Measurements from ENCODE around the gene SLC16A12. TPM values are rescaled to one million over a fixed set of nuclear protein-coding genes. Genes with fewer than 3 reads are reported as not detected.

The SLC16A12 gene
- total RNA-seq, 1 experiment from 2014 or later: 10.9 TPM

Other genes with a start within 250 kb of the SLC16A12 start
- gene IFIT2, start 233.5 kb downstream of the SLC16A12 start, total RNA-seq (2021): 0.07 to 0.15 TPM (median 0.14 TPM) in 3 replicates
- gene IFIT3, start 207.6 kb downstream of the SLC16A12 start, total RNA-seq (2021): 0.14 to 0.42 TPM (median 0.39 TPM) in 3 replicates
- gene IFIT1B, start 157.5 kb downstream of the SLC16A12 start, total RNA-seq (2021): not detected in 3 replicates
- gene IFIT1, start 143.0 kb downstream of the SLC16A12 start, total RNA-seq (2021): 1.5 to 2.0 TPM (median 1.5 TPM) in 3 replicates
- gene IFIT5, start 121.0 kb downstream of the SLC16A12 start, total RNA-seq (2021): 1.7 to 2.0 TPM (median 1.8 TPM) in 3 replicates
- gene PANK1, start 109.6 kb upstream of the SLC16A12 start, total RNA-seq (2021): 24.9 to 25.8 TPM (median 25.7 TPM) in 3 replicates
- gene KIF20B, start 166.0 kb upstream of the SLC16A12 start, total RNA-seq (2021): 56.9 to 70.2 TPM (median 57.3 TPM) in 3 replicates